H1 (cell line): ENCODE data around the gene PSMA5. TPM values are rescaled to one million over a fixed set of nuclear protein-coding genes. Genes with fewer than 3 reads are reported as not detected.

ENCODE experiments used
- CTCF ChIA-PET: fragments of 300-600 bp; sonication (Branson Sonifier 250); formaldehyde crosslinking; loops from one replicate; lab custom pipeline; 2021; ENCODE audit not compliant: partially characterized antibody; lab: Charles Lee
- POLR2A ChIA-PET: fragments of 300-600 bp; sonication (Branson Sonifier 250); formaldehyde crosslinking; loops from one replicate; lab custom pipeline; 2021; ENCODE audit warnings: inconsistent platforms; ENCODE audit not compliant: partially characterized antibody; lab: Charles Lee
- DNase-seq, 2 experiments: peaks; one replicate each; pipeline versions ENCODE4 v3.0.0 to v3.0.0-alpha.2; 2010 to 2022; ENCODE audit warnings: low spot score in 2 of 2, low read depth in 1 of 2, mixed read lengths in 1 of 2
- FAIRE-seq: peaks from 2 replicates; lab custom pipeline; 2011; peaks lifted over from hg19 to GRCh38; lab: Jason Lieb, UNC
- H2AFZ ChIP-seq: 2 replicates; pipeline ENCODE4 v1.8.1; 2012; ENCODE audit warnings: low read length, inconsistent platforms
- H2AK5ac ChIP-seq: 2 replicates; pipeline ENCODE4 v1.6.1; 2013; ENCODE audit warnings: low read depth, low read length
- H2BK120ac ChIP-seq: replicated peaks from 2 replicates; pipeline ENCODE3; 2013; ENCODE audit warnings: low read depth, low read length, inconsistent platforms
- H2BK12ac ChIP-seq: 2 replicates; pipeline ENCODE4 v1.6.1; 2013; ENCODE audit warnings: low read depth, low read length
- H2BK15ac ChIP-seq: 2 replicates; pipeline ENCODE4 v1.6.1; 2013; ENCODE audit warnings: low read length
- H2BK20ac ChIP-seq: 2 replicates; pipeline ENCODE4 v1.6.1; 2013; ENCODE audit warnings: low read length
- H2BK5ac ChIP-seq: 2 replicates; pipeline ENCODE4 v1.6.1; 2013; ENCODE audit warnings: low read depth, low read length
- H3K14ac ChIP-seq: 2 replicates; pipeline ENCODE4 v1.6.1; 2013; ENCODE audit warnings: inconsistent platforms; ENCODE audit not compliant: insufficient read length
- H3K18ac ChIP-seq: 2 replicates; pipeline ENCODE4 v1.6.1; 2013; ENCODE audit warnings: low read length; ENCODE audit errors: extremely low read depth
- H3K23ac ChIP-seq: 2 replicates; pipeline ENCODE4 v1.6.1; 2013; ENCODE audit warnings: inconsistent platforms; ENCODE audit not compliant: insufficient read length
- H3K23me2 ChIP-seq: 2 replicates; pipeline ENCODE4 v1.6.1; 2013; ENCODE audit warnings: low read depth, low read length
- H3K27ac ChIP-seq: 2 replicates; pipeline ENCODE4 v1.6.1; 2011; ENCODE audit warnings: low read depth, low read length, inconsistent platforms
- H3K27me3 ChIP-seq, 4 experiments: replicated peaks in 1 of 4; 1 replicate in 1 of 4; 2 replicates in 3 of 4; pipeline versions ENCODE4 v1.6.1 to v1.8.1; 2011 to 2013; ENCODE audit warnings: low read length in 3 of 4, mild to moderate bottlenecking in 3 of 4, inconsistent platforms in 2 of 4, mixed read lengths in 2 of 4, moderate library complexity in 1 of 4; ENCODE audit not compliant: control insufficient read depth in 3 of 4, insufficient read depth in 3 of 4; ENCODE audit errors: extremely low read depth in 1 of 4
- H3K36me3 ChIP-seq, 4 experiments: 2 replicates each; pipeline versions ENCODE4 v1.6.1 to v1.8.1; 2011 to 2013; ENCODE audit warnings: mild to moderate bottlenecking in 4 of 4, low read length in 3 of 4, moderate library complexity in 2 of 4, control low read depth in 1 of 4, inconsistent platforms in 1 of 4; ENCODE audit not compliant: insufficient read depth in 4 of 4, control insufficient read depth in 2 of 4
- H3K4ac ChIP-seq: replicated peaks from 2 replicates; pipeline ENCODE3; 2013; ENCODE audit warnings: low read length, low read depth, mixed read lengths, inconsistent platforms; ENCODE audit not compliant: insufficient read length
- H3K4me1 ChIP-seq, 4 experiments: replicated peaks in 1 of 4; 1 replicate in 1 of 4; 2 replicates in 3 of 4; pipeline versions ENCODE4 v1.6.1 to v1.8.1; 2011 to 2013; ENCODE audit warnings: low read length in 3 of 4, inconsistent platforms in 2 of 4, mixed read lengths in 1 of 4; ENCODE audit not compliant: insufficient read depth in 4 of 4, control insufficient read depth in 3 of 4
- H3K4me2 ChIP-seq, 2 experiments: 2 replicates each; pipeline versions ENCODE4 v1.6.1 to v1.8.1; 2011 to 2013; ENCODE audit warnings: low read depth in 2 of 2, low read length in 2 of 2, control low read depth in 1 of 2, inconsistent platforms in 1 of 2, mild to moderate bottlenecking in 1 of 2; ENCODE audit not compliant: insufficient read depth in 1 of 2
- H3K4me3 ChIP-seq, 4 experiments: fragments of 200-600, 300-600 bp in 1 of 4; sonication (generic), shearing (Covaris generic), sonication (Bioruptor Twin) in 1 of 4; 2 replicates each; pipeline versions ENCODE4 v1.5.1 to v1.8.1; 2011 to 2016; ENCODE audit warnings: low read length in 4 of 4, low read depth in 3 of 4, control low read depth in 2 of 4, inconsistent platforms in 2 of 4, mild to moderate bottlenecking in 2 of 4, mixed read lengths in 1 of 4, moderate library complexity in 1 of 4; ENCODE audit not compliant: insufficient read depth in 2 of 4; ENCODE audit errors: extremely low read depth in 1 of 4
- H3K56ac ChIP-seq: replicated peaks from 2 replicates; pipeline ENCODE3; 2013; ENCODE audit warnings: low read depth, mild to moderate bottlenecking, mixed read lengths, low read length, inconsistent platforms; ENCODE audit not compliant: insufficient read length
- H3K79me1 ChIP-seq: 2 replicates; pipeline ENCODE4 v1.6.1; 2013; ENCODE audit warnings: low read depth, low read length, control low read depth
- H3K79me2 ChIP-seq, 2 experiments: 2 replicates each; pipeline versions ENCODE4 v1.6.1 to v1.8.1; 2012 to 2013; ENCODE audit warnings: low read length in 2 of 2, mild to moderate bottlenecking in 2 of 2, inconsistent platforms in 1 of 2; ENCODE audit not compliant: insufficient read depth in 2 of 2, control insufficient read depth in 1 of 2
- H3K9ac ChIP-seq, 4 experiments: replicated peaks in 1 of 4; 1 replicate in 1 of 4; 2 replicates in 3 of 4; pipeline versions ENCODE4 v1.6.1 to v1.8.1; 2011 to 2013; ENCODE audit warnings: low read depth in 3 of 4, low read length in 3 of 4, control low read depth in 2 of 4, mild to moderate bottlenecking in 2 of 4, moderate library complexity in 2 of 4, inconsistent platforms in 1 of 4; ENCODE audit errors: extremely low read depth in 1 of 4
- H3K9me3 ChIP-seq, 2 experiments: 2 replicates each; pipeline versions ENCODE4 v1.6.1 to v1.8.1; 2012 to 2013; ENCODE audit warnings: mild to moderate bottlenecking in 2 of 2, moderate library complexity in 2 of 2, control low read depth in 1 of 2, inconsistent platforms in 1 of 2, low read depth in 1 of 2, low read length in 1 of 2, mixed read lengths in 1 of 2; ENCODE audit not compliant: insufficient read depth in 2 of 2
- H4K20me1 ChIP-seq, 2 experiments: replicated peaks in 1 of 2; 2 replicates each; pipeline versions ENCODE3 to v1.8.1; 2011 to 2013; ENCODE audit warnings: inconsistent platforms in 2 of 2, low read length in 2 of 2, mild to moderate bottlenecking in 1 of 2; ENCODE audit not compliant: insufficient read depth in 2 of 2, control insufficient read depth in 1 of 2
- H4K5ac ChIP-seq: 2 replicates; pipeline ENCODE4 v1.6.1; 2013; ENCODE audit warnings: low read length, low read depth, mixed read lengths, inconsistent platforms; ENCODE audit not compliant: insufficient read length
- H4K8ac ChIP-seq: 2 replicates; pipeline ENCODE4 v1.8.0; 2013; ENCODE audit warnings: mild to moderate bottlenecking, moderate library complexity, low read length, inconsistent platforms; ENCODE audit not compliant: insufficient read depth; ENCODE audit errors: extremely low read depth
- H4K91ac ChIP-seq: replicated peaks from 2 replicates; pipeline ENCODE3; 2013; ENCODE audit warnings: low read length, mixed read lengths, inconsistent platforms; ENCODE audit not compliant: insufficient read length
- HDAC2 ChIP-seq, 2 experiments: fragments of 300-600 bp in 1 of 2; sonication (generic) in 1 of 2; IDR thresholded peaks; 2 replicates each; pipeline ENCODE4 v1.6.1; 2011 to 2012; ENCODE audit warnings: low read depth in 2 of 2, low read length in 2 of 2, mild to moderate bottlenecking in 2 of 2, moderate library complexity in 2 of 2, borderline replicate concordance in 1 of 2, inconsistent platforms in 1 of 2
- WGBS, 2 experiments: shearing (Covaris generic) in 1 of 2; methylation state at CpG; one replicate each; pipeline versions ENCODE4 v1.1.6 to v1.1.7; 2013 to 2015; ENCODE audit warnings: low lambda C conversion rate in 2 of 2, mixed read lengths in 2 of 2, inconsistent platforms in 1 of 2, low coverage in 1 of 2, missing lambda C conversion rate in 1 of 2; ENCODE audit not compliant: insufficient replicate concordance in 2 of 2, insufficient coverage in 1 of 2, insufficient read length in 1 of 2; ENCODE audit errors: extremely low coverage in 1 of 2, missing lambda C conversion rate in 1 of 2; 5-methylcytosine and 5-hydroxymethylcytosine counted together
- polyA plus RNA-seq, 7 experiments: library from polyadenylated mRNA; depleted of rRNA in 3 of 7; stranded (reverse) in 5 of 7; unstranded in 2 of 7; fragments of >200 nt in 5 of 7; fragments of 200-250 nt in 2 of 7; gene quantifications; 1 replicate in 5 of 7; 2 replicates in 1 of 7; 4 replicates in 1 of 7; pipeline versions ENCODE4 v1.2.1 to v1.2.3, GENCODE V29; 2011 to 2013; ENCODE audit warnings: missing spikeins in 2 of 7, mixed read lengths in 2 of 7
- total RNA-seq: library from RNA; stranded (reverse); fragmentation: NEBNext Ultra II Directional; extraction: Animal tissue kit (Norgen Biotek cat#: 25700); gene quantifications from 2 replicates; pipeline ENCODE4 v1.2.1, GENCODE V29; 2021
- TF ChIP-seq, protein P1 (sequence below): IDR thresholded peaks from 2 replicates; pipeline ENCODE4 v1.6.1; 2011; ENCODE audit warnings: low read length, improper control_type of control experiment

PSMA5 gene
- total and polyA plus RNA-seq, 2 of the 8 experiments (the other 6 are each of a cell fraction or from before 2014, with no cell fraction given): 140 to 166 TPM

DNA sequence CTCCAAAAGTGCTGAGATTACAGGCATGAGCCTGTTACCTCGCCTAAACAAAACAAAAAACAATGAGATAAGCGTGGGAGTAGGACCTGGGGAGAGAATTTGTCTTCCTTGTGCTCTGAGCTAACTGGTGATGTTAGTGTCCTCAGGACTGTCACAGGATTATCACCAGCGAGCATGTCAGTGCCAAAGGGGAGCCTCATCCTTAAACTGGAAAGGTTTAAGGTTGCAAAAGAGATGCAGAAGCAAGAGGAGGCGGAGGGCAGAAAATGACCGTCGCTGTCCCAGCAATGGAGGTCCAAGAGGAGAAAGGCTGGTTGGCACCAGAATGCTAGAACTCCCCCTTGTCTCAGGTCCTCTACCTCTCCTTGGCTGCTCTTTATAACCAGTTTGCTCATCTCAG, 44.0 kb upstream of the PSMA5 start:
- Histone ChIP-seq H2AK5ac (no peak overlapping the region), H3K4me2 (no peak overlapping the region), H3K23me2 (peaks cover 8% of the 10 kb centered on the region; the same call in 1 of the 2 replicates), H2BK15ac (no peak overlapping the region), H2BK5ac (no peak overlapping the region), H3K23ac (no peak overlapping the region), H3K4ac (no peak overlapping the region), H3K9ac (no peak overlapping the region), H3K79me1 (no peaks in the 10 kb centered on the region), H4K20me1 (no peaks in the 10 kb centered on the region), H3K27ac (no peak overlapping the region), H3K4me3 (no peak overlapping the region)
- TF ChIP-seq HDAC2 (IDR thresholded peaks at IDR 0.05; ENCODE audit: borderline replicate concordance in 1 of 2, low read depth in 2 of 2, low read length in 2 of 2): no peak
- TF ChIP-seq, protein P1, sequence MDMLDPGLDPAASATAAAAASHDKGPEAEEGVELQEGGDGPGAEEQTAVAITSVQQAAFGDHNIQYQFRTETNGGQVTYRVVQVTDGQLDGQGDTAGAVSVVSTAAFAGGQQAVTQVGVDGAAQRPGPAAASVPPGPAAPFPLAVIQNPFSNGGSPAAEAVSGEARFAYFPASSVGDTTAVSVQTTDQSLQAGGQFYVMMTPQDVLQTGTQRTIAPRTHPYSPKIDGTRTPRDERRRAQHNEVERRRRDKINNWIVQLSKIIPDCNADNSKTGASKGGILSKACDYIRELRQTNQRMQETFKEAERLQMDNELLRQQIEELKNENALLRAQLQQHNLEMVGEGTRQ: no peak
- TF ChIP-seq, all 59 proteins: peak for 0
- FAIRE-seq (no peak), DNase-seq (no peak)
- H4K8ac ChIP-seq: no peak overlapping the region
- ChIA-PET POLR2A (interaction anchor here (1.8 kb wide), 1 partner anchor 9 kb away, joined by 4 read pairs; no protein-coding TSS in a partner anchor), CTCF (interaction anchor here (0.8 to 1.5 kb wide), 4 partner anchors 13 to 21 kb away, joined by 3 to 4 read pairs (median 3); partner anchors contain the start of gene ATXN7L2)
- H3K79me2 ChIP-seq: no peaks in the 10 kb centered on the region
- WGBS, 2 experiments: 76% methylated on average over 6 of the region's 6 CpGs; no CpG with 5 or more reads in 1 of the 2 experiments
- H2BK12ac ChIP-seq: no peak overlapping the region
- no peak overlapping the region for H3K14ac ChIP-seq
- peak overlapping the region; percentile 29; the same call in 1 of the 2 replicates for H2BK20ac ChIP-seq
- H4K91ac ChIP-seq: no peak overlapping the region
- H3K27me3 ChIP-seq: peaks cover 3 to 36% (median 29%) of the 10 kb centered on the region in 4 experiments
- H2AFZ ChIP-seq: no peak overlapping the region
- H3K18ac ChIP-seq: no peak overlapping the region
- peaks cover 0 to 8% (median 1%) of the 10 kb centered on the region in 4 experiments; a peak in 5 of 7 replicates for H3K4me1 ChIP-seq
- H3K56ac ChIP-seq: no peak overlapping the region
- H3K9me3 ChIP-seq: no peaks in the 10 kb centered on the region
- H3K36me3 ChIP-seq: no peaks in the 10 kb centered on the region
- no peak overlapping the region for H4K5ac ChIP-seq
- H2BK120ac ChIP-seq: no peak overlapping the region
